Head of caudate nucleus (tissue), 42 donors: ENCODE results near the gene CANX.
"Not testable (repeated sequence)": the region's sequence is repeated elsewhere in the genome, so short reads cannot be mapped to it uniquely, and the experiment has no call there.

Experiments used
- DNase-seq, 42 donors: peaks; one replicate each; pipeline versions ENCODE4 v3.0.0 to v3.0.0-alpha.2; 2020 to 2021; ENCODE audit warnings: mixed read lengths in 7 of 42
- intact Hi-C: fragments of 100-400 bp; cut with DNase I; formaldehyde crosslinking; loops from one replicate; pipeline ENCODE4 v1.15.0; 2022

Gene CANX

GRCh38 chr5:179734536-179735164 is 35.9 kb downstream of the CANX start:
- intact Hi-C loops: no loop called here
- peak in 1 of 42 donors; percentile 25 for DNase-seq

GRCh38 chr5:179738742-179739141 is 40.0 kb downstream of the CANX start:
- intact Hi-C loops: no loop called here
- no peak for DNase-seq

- intact Hi-C loops, DNase-seq: not testable (repeated sequence)
Measured at GRCh38 chr5:179744106-179744505, 45.3 kb downstream of the CANX start.

- intact Hi-C loops: no loop called here
Measured at GRCh38 chr5:179746872-179747271, 48.1 kb downstream of the CANX start.

GRCh38 chr5:179747811-179748210 is 49.0 kb downstream of the CANX start:
- no peak for DNase-seq
- intact Hi-C loops: no loop called here

More at GRCh38 chr5:179746872-179747271, 48.1 kb downstream of the CANX start:
- DNase-seq: no peak

- peak in 1 of 42 donors; percentile 16 for DNase-seq
- intact Hi-C loops: no loop called here
Measured at GRCh38 chr5:179749857-179750508, 51.2 kb downstream of the CANX start.

GRCh38 chr5:179753971-179754370 is 55.2 kb downstream of the CANX start:
- intact Hi-C loops: no loop called here
- DNase-seq: peak in 1 of 42 donors; percentile 1

- intact Hi-C loops: no loop called here
- no peak for DNase-seq
Measured at GRCh38 chr5:179755022-179755421, 56.3 kb downstream of the CANX start.

- DNase-seq: peak in 1 of 42 donors; percentile 27
- intact Hi-C loops: no loop called here
Measured at GRCh38 chr5:179758955-179759354, 60.2 kb downstream of the CANX start.

GRCh38 chr5:179759581-179760551 is 61.1 kb downstream of the CANX start:
- intact Hi-C loops: no loop called here
- peak in 14 of 42 donors; percentile 8 to 64 (median 42) for DNase-seq

- peak in 27 of 42 donors; percentile 15 to 77 (median 46) for DNase-seq
- intact Hi-C loops: no loop called here
Measured at GRCh38 chr5:179762079-179762780, 63.5 kb downstream of the CANX start.

GRCh38 chr5:179762781-179763176 is 64.0 kb downstream of the CANX start:
- intact Hi-C loops: no loop called here
- DNase-seq: no peak

GRCh38 chr5:179763215-179763945 is 64.6 kb downstream of the CANX start:
- intact Hi-C loops: no loop called here
- peak in 41 of 42 donors; percentile 44 to 88 (median 69) for DNase-seq

- intact Hi-C loops: no loop called here
- DNase-seq: no peak
Measured at GRCh38 chr5:179764056-179764455, 65.3 kb downstream of the CANX start.

GRCh38 chr5:179765400-179765799 is 66.6 kb downstream of the CANX start:
- peak in 4 of 42 donors; percentile 26 to 61 (median 38) for DNase-seq

GRCh38 chr5:179766021-179766725 is 67.4 kb downstream of the CANX start:
- intact Hi-C loops: no loop called here
- DNase-seq: peak in 1 of 42 donors; percentile 43

More at GRCh38 chr5:179765400-179765799, 66.6 kb downstream of the CANX start:
- intact Hi-C loops: no loop called here

GRCh38 chr5:179766726-179767455 is 68.1 kb downstream of the CANX start:
- DNase-seq: peak in 2 of 42 donors; percentile 50 to 55
- intact Hi-C loops: no loop called here
